HG02759 (cell line): ENCODE measurements around the gene HOXC11.

Experiments
- ATAC-seq: cut with Tn5 transposase; IDR thresholded peaks from one replicate; pipeline ENCODE4 v1.9.1; 2021; ENCODE audit warnings: mild to moderate bottlenecking, moderate library complexity; ENCODE audit not compliant: unreplicated experiment

Gene HOXC11

DNA sequence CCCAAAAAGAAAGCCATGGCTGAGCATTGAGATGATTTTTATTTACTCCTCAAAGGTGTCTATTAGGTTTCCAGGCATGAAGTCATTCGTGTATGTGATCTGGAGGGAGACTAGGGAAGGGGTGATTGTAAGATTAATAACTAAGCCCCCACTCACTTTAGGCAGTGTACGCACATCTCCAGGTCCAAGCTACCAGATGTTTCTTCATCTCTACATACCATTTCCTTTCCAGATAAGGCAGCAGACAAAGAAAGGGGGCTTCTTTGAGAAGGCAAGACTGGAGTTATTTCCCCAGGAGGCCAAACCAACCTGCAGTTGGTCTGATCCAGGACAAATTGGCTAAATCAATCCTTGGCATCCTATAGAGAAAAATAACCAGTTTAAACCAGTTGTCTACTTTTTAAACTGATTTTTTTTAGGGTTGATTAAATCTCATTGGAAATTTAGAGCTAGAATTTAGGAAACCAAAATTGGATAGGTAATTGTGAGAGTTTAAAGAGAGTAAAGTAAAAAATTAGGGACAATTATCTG is 30.4 kb upstream of the HOXC11 start:
- ATAC-seq: no peak

DNA sequence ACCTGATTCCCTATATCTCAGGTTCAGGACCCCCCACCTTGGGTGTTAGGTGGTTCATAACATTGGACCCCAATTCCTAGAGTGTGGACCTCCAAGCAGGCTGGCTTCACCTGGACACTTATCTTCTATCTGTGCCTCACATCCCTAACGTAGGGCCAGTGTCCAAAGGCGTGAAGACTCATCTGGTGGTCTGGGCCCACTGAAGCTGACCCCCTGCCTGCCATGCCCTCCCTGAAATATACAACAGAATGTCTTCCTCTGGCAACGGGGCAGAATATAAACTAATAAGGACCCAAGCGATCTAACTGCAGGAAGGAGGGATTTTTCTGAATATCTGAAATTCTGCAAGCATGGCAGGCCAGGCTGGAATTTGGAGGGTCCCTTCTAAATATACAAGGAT is 28.7 kb upstream of the HOXC11 start:
- ATAC-seq: no peak

- ATAC-seq: no peak
Measured at GRCh38 chr12:53944907-53945847, 27.7 kb upstream of the HOXC11 start.

- ATAC-seq: no peak
Measured at GRCh38 chr12:53947743-53948142, 25.2 kb upstream of the HOXC11 start.

DNA sequence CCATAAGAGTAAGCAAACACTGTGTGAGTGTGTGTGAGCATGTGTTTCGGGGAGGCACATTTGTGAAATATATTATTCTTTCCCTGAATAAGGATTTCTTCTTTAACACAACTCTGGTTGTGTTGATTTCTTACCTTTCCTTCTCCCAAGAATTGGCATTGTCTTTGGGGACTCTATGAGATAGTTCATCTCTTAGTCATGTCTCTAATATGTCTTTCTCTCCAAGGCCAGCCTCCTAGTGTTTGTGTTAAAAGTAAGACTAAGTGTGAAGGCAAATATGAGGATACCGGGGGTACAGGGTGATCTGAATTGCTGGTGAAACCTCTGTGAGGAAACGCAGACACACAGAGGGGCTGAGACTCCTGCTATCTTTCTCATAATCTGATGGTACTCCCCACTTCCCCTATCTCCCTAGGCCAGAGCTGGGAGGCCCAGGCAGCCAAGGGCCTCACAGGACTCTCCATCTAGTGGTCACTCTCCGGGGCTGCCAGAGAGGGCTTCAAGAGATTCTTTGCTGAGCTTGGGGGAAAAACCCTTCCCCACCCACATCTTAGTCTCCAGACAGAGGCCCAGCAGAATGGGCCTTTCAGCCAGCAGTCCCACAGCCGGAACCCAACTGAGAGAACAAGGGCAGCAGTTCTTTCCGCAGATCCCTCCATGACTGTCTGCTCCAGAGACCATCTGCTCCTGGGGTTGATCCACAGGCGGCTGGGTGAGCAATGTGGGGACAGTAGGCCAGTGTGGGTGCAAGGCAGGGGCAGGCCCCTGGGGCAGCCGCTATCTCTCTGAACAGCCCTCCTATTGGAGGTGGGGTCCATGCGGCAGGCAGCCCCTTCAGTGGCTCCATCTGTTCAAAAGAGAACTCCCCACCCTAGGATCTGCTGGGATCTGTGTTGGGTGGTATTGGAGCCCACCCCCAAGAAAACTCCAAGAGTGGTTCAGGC is 24.0 kb upstream of the HOXC11 start:
- no peak for ATAC-seq

DNA sequence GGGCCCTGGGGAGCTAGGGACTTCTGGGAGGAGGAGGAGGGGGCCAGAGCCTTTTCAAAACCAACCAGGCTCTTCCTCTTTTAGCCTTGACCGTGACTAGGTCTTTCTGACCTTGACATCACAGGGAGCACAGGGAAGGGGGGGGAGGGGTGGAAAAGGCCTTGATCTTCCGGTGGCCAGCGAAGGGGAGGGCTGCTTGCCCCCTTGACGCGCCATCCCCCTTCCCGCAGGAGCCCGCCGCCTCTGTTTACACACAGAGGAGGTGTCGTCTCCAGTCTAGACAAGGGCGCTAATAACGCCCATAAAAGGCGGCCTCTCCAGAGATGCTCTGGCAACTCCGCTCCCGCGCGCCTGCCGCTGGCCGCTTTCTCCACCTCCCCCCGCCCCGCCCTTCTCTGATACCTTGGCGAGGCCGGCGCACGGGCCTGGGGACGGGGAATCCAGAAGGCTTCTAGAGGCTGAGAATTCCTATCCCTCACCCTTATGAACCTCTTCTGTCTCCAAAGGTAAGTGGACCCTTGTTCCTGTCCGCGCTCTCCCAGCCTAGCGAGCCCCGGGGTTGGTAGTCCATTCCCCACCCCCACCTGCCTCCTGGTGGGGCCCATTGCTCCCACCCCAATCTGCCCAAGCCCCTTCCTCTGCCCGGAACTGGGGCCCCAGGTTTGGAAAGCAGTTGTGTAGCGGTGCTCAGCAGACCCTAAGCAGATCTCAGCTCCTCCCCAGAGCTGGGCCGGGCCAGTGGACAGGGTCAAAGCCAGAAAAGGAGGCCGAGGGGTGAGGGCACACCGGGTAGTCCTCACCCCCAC is 23.1 kb upstream of the HOXC11 start:
- no peak for ATAC-seq

GRCh38 chr12:53950437-53950773 is 22.5 kb upstream of the HOXC11 start:
- ATAC-seq: no peak

- ATAC-seq: no peak
Measured at GRCh38 chr12:53950789-53951576, 21.9 kb upstream of the HOXC11 start.

DNA sequence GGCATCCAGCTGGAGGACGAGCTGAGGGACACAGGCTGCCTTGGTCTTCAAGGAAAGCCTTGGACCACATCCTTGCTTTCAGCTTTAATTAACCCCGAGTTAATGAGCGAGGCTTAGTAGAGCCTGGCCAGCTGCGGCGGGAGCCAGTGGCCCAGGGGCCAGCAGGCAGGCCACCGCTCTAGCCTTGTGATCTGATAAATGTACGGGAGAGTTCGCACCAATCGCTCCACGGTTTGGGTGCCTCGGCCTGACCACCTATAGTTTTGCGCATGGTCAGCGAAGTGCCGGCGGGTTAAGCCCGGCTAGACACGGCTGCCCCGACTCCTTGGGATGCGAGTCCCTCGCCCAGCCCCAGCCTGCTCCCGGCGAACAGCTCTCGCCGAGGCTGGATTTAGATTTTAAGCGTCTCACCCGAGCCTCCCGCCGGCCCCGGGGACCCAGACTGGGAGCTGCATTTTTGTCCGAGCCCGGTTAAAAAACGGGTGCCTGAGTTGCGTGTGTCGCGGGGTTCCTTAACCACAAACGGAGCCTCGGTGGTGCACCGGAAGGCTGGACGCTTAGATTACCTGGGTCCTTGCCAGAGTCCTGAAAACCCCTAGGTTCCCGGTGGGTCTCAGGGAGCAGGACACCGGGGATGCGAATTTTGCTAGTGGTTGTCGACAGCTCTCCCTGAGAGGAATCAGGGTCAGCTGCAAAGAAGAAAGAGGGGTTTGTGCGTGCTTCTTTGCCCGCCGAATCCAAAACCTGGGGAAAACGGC is 21.2 kb upstream of the HOXC11 start:
- ATAC-seq: no peak

GRCh38 chr12:53952335-53952694 is 20.6 kb upstream of the HOXC11 start:
- ATAC-seq: no peak

- no peak for ATAC-seq
Measured at GRCh38 chr12:53952871-53953734, 19.8 kb upstream of the HOXC11 start.

GRCh38 chr12:53953831-53954693 is 18.9 kb upstream of the HOXC11 start:
- no peak for ATAC-seq

- ATAC-seq: no peak
Measured at GRCh38 chr12:53954694-53955035, 18.3 kb upstream of the HOXC11 start, which contains the start of gene HOXC12. Gene HOXC12, plus strand, starts transcription at chr12:53954903. Its CDS starts 27 bp downstream, at chr12:53954930.

DNA sequence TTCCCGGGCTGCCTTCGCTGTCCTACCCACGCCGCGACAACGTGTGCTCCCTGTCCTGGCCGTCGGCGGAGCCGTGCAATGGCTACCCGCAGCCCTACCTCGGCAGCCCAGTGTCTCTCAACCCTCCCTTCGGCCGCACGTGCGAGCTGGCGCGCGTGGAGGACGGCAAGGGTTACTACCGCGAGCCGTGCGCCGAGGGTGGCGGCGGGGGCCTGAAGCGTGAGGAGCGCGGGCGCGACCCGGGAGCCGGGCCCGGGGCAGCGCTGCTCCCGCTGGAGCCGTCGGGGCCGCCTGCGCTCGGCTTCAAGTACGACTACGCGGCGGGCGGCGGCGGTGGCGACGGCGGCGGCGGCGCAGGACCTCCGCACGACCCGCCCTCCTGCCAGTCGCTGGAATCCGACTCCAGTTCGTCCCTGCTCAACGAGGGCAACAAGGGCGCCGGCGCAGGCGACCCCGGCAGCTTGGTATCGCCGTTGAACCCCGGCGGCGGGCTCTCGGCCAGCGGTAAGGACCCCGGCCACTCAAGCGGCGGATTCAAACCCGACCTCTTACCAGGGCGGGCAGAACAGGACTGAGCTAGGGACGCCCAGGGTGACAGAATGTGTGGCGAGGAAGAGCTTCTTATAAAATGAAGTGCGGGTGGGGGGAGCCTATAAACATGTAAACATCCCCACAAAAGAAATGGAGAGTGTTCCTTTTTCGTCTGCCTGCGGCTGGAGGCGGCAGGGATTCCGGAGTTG is 17.7 kb upstream of the HOXC11 start:
- no peak for ATAC-seq

DNA sequence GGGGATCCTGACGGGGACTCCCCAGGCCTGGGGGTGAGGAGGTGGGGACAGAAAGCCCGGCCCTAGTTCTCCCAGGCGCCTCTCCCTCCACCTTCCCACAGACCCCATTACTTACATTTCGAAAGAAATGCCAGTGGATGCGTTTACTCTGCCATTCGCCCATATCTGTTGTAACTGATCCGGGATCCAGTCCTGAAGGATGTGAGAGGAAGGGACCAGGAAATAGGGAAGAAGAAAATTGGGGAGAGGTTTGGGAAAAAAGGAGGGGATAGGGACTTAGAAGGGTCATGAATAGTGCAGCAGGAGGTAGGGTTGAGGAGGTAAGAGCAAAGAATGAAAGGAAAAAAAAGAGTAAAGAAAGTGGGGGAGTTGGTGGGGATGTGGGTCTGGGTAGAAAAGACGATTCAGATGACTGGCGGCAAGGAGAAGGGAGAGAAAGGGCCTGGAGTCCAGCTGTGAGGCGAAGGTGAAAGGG is 17.1 kb upstream of the HOXC11 start:
- ATAC-seq: no peak

- no peak for ATAC-seq
Measured at GRCh38 chr12:53956251-53956887, 16.6 kb upstream of the HOXC11 start.
